Right atrium auricular region (tissue), 2 donors: ENCODE data around the gene HORMAD2. TPM values are rescaled to one million over a fixed set of nuclear protein-coding genes. Genes with fewer than 3 reads are reported as not detected.
A peak's percentile ranks its signal among the peaks of the same experiment; 100 is the strongest.

Experiments used
- DNase-seq: peaks from one replicate; pipeline ENCODE4 v3.0.0-alpha.2; 2019; ENCODE audit warnings: low spot score
- H3K27ac ChIP-seq, 2 donors: fragments of 200-600 bp; sonication (generic); 1 replicate in 1 of 2; 2 replicates in 1 of 2; pipeline ENCODE4 v1.5.1; 2016 to 2019
- H3K27me3 ChIP-seq, 2 donors: fragments of 200-600 bp; sonication (generic); one replicate each; pipeline versions ENCODE4 v1.5.1 to v1.6.0; 2017 to 2019
- H3K36me3 ChIP-seq: fragments of 200-600 bp; sonication (generic); one replicate; pipeline ENCODE4 v1.5.1; 2016
- H3K4me1 ChIP-seq, 2 donors: fragments of 200-600 bp; sonication (generic); one replicate each; pipeline versions ENCODE4 v1.5.1 to v1.6.0; 2017 to 2019
- H3K4me3 ChIP-seq, 2 donors: fragments of 200-600 bp; sonication (generic); 1 replicate in 1 of 2; 2 replicates in 1 of 2; pipeline ENCODE4 v1.5.1; 2017 to 2019; ENCODE audit warnings: mild to moderate bottlenecking in 1 of 2, moderate library complexity in 1 of 2
- H3K9me3 ChIP-seq, 2 donors: fragments of 200-600 bp; sonication (generic); one replicate each; pipeline ENCODE4 v1.5.1; 2019
- total RNA-seq, 2 donors: library from RNA; depleted of rRNA; stranded (reverse); fragments of >200 nt; gene quantifications; one replicate each; pipeline ENCODE4 v1.1.0, GENCODE V29; 2016
- TF ChIP-seq, protein P1 (sequence below), 2 donors: fragments of 200-600 bp; sonication (generic); IDR thresholded peaks; one replicate each; pipeline ENCODE4 v1.5.1; 2019; ENCODE audit warnings: antibody characterized with exemption in 2 of 2

The HORMAD2 gene
- total RNA-seq, 2 donors from 2014 or later = not detected

DNA sequence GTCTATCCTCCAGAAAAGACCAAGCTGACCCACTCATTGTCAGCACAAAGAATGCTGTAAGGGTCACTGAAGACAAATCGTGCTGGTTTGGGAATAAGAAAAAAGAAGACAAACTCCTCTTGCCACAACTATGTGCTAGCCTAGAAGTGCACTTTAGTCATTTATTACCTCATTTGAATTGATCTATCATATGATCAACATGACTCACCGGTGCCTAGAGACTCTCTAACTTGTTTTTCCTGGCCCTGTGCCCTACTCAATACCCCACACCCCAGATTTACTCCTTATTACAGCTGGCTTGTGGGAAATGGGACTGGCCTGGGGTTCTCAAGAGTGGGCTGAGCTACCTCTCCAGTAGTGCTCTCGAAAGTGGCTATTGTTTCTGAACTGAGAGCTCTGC, 35.9 kb upstream of the HORMAD2 start:
- H3K27ac ChIP-seq = no peak overlapping the region
- no peaks in the 10 kb centered on the region for H3K4me1 ChIP-seq
- TF ChIP-seq, protein P1, sequence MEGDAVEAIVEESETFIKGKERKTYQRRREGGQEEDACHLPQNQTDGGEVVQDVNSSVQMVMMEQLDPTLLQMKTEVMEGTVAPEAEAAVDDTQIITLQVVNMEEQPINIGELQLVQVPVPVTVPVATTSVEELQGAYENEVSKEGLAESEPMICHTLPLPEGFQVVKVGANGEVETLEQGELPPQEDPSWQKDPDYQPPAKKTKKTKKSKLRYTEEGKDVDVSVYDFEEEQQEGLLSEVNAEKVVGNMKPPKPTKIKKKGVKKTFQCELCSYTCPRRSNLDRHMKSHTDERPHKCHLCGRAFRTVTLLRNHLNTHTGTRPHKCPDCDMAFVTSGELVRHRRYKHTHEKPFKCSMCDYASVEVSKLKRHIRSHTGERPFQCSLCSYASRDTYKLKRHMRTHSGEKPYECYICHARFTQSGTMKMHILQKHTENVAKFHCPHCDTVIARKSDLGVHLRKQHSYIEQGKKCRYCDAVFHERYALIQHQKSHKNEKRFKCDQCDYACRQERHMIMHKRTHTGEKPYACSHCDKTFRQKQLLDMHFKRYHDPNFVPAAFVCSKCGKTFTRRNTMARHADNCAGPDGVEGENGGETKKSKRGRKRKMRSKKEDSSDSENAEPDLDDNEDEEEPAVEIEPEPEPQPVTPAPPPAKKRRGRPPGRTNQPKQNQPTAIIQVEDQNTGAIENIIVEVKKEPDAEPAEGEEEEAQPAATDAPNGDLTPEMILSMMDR (IDR thresholded peaks at IDR 0.05) = no peak
- H3K9me3 ChIP-seq = no peaks in the 10 kb centered on the region
- DNase-seq = peak; percentile 52
- H3K4me3 ChIP-seq = no peak overlapping the region
- H3K27me3 ChIP-seq = no peaks in the 10 kb centered on the region
- H3K36me3 ChIP-seq = no peaks in the 10 kb centered on the region

DNA sequence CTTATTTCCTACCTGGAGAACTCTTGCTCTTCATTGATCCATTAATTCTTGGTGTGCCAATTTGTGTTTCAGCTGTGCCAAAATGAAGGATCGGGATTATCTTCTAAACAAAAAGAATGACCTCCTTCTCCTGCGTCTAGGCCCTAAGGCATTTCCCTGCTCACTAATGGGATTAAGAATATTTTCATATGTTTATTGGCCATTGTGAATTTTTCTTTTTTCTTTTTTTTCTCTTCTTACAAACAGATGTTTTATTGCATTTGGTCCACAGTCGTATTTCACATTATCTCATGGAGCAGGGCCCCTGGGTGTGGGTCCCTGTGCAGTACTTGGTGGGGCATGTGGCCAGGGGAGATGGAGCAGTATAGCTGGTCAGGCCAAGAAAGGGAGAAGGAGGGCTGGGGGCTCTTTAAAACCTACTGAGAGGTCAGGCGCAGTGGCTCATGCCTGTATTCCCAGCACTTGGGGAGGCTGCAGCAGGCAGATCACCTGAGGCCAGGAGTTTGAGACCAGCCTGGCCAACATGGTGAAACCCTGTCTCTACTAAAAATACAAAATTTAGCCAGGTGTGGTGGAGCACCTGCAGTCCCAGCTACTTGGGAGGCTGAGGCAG, 35.3 kb upstream of the HORMAD2 start:
- no peaks in the 10 kb centered on the region for H3K4me1 ChIP-seq
- no peaks in the 10 kb centered on the region for H3K27me3 ChIP-seq
- H3K9me3 ChIP-seq = no peaks in the 10 kb centered on the region
- H3K36me3 ChIP-seq = no peaks in the 10 kb centered on the region
- H3K27ac ChIP-seq = no peak overlapping the region
- TF ChIP-seq, protein P1 (IDR thresholded peaks at IDR 0.05) = no peak
- H3K4me3 ChIP-seq = no peak overlapping the region
- DNase-seq = peak; percentile 9

DNA sequence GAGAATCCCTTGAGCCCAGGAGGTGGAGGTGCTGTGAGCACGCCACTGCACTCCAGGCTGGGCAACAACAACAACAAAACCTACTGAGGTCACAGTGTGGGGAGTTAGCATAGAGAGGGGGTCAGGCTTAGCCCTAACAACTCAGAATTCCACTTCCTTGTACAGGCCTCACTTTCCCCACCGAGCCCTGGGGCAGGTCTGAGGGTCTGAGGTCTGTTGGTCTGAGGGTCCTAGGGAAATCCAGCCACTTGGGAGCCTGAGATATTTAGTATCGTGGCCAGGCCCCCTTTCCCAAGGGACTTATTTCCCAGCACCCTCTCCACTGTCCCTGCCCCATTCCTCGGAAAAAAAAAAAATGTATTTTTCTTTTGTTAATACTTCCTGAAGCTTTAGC, 34.8 kb upstream of the HORMAD2 start:
- no peaks in the 10 kb centered on the region for H3K9me3 ChIP-seq
- H3K27me3 ChIP-seq = no peaks in the 10 kb centered on the region
- DNase-seq = peak; percentile 50
- no peak overlapping the region for H3K4me3 ChIP-seq
- no peaks in the 10 kb centered on the region for H3K36me3 ChIP-seq
- TF ChIP-seq, protein P1 (IDR thresholded peaks at IDR 0.05) = no peak
- H3K4me1 ChIP-seq = no peaks in the 10 kb centered on the region
- H3K27ac ChIP-seq = no peak overlapping the region

DNA sequence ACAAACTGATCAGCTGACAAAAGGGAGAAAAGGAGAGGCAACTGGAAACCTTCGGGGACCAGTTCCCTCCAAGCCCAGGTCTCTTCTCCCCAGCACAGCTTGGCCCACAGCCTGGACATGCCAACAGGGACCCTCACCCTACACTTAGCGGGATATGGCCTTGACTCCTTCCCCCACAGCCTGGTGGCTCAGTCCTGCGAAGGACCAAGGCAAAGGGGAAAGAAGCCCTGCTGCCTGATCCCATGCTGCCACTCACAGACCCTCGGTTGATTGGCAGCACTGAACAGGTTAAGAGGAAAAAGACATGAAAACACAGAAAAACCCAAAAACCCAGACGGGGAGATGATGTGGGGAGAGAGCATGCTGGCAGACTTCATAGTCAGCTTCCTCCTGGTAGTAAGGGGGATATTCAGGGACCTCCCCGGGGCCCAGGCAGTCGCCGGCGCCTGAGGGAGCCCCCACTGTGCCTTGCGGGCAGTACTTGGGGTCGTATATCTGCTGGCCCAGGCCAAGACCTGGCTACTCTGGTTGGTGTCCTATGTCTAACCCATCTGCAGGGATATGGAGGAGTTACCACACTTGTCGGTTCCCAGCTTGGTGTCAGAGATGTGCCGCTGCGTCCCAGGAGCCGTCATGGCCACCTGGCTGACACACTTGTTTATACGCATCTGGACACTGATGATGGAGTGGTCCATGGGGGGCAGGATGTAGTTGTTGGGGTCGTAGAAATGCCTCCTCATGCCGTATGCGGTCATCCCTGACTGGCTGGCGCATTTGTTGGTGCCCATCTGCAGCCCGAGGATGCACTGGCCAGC, 34.2 kb upstream of the HORMAD2 start:
- Histone ChIP-seq H3K36me3 (no peaks in the 10 kb centered on the region), H3K4me1 (no peaks in the 10 kb centered on the region), H3K27me3 (no peaks in the 10 kb centered on the region), H3K9me3 (no peaks in the 10 kb centered on the region), H3K27ac (no peak overlapping the region), H3K4me3 (no peak overlapping the region)
- TF ChIP-seq, protein P1 (IDR thresholded peaks at IDR 0.05) = no peak
- DNase-seq = peak; percentile 21

DNA sequence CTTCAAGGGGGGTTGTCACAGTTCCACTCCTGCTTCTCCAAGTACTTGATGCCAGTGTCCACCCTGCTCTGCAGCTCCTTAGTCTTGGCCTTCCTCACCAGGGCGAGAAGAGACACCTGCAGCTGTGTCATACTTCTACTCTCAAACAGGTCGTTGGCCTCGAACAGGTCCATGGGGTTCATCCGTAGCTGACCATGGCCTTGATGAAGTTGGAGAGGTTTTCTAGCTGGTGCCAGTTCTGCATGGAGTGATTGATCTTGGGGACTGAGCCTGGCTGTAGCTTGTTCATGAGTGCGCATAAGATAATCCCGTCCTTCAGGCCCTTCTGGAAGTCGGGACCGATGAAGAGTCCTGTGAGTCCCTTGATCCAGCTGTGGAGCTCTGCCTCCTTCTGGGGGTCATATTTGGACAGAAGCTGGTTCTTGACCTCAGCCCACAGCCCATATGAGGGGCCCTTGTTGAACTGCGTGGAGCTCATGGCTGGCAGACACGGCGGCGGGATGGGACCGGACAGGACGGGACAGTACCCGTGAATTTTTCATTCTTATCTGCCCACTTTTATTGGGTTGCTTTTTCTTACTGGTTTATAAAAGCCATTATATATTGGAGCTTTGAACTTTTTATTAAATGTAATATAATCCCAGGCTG, 33.4 kb upstream of the HORMAD2 start:
- no peaks in the 10 kb centered on the region for H3K9me3 ChIP-seq
- no peaks in the 10 kb centered on the region for H3K4me1 ChIP-seq
- no peak overlapping the region for H3K4me3 ChIP-seq
- H3K36me3 ChIP-seq = no peaks in the 10 kb centered on the region
- DNase-seq = no peak
- TF ChIP-seq, protein P1 (IDR thresholded peaks at IDR 0.05) = no peak
- H3K27ac ChIP-seq = no peak overlapping the region
- no peaks in the 10 kb centered on the region for H3K27me3 ChIP-seq
